ENCODE results near the gene PRKG1.
"Not testable (repeated sequence)": the region's sequence is repeated elsewhere in the genome, so short reads cannot be mapped to it uniquely, and the experiment has no call there.

PRKG1 gene

DNA sequence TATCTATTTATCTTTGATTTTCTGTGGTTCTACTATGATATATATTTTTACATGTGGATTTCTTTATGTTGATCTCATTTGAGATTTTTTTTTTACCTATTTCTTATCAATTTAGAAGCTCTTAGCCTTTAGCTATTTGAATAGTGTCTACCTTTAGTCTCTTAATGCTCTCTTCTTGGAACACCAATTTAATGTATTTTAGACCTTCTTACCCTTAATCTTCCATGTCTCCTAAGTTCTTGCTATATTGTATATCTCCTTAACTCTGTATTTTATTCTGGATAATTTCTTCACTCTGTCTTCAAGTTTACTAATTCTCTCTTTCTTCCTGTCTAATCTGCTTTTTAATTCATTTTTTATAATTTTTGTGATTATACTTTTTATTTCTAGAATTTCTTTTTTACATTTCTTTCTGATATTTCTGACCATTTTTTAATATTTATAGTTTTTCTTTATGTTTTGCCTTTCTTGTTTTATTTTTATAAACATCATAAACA lies 597.8 kb downstream of the PRKG1 start:
- in situ Hi-C loops (cut with MboI; ENCODE audit: low pct_unique_long_range_greater_than_20kb, low sequenced_read_pairs, unreplicated experiment), result no loop called here
- no peak for DNase-seq (ENCODE audit: low spot score)
- TF ChIP-seq, protein P1, sequence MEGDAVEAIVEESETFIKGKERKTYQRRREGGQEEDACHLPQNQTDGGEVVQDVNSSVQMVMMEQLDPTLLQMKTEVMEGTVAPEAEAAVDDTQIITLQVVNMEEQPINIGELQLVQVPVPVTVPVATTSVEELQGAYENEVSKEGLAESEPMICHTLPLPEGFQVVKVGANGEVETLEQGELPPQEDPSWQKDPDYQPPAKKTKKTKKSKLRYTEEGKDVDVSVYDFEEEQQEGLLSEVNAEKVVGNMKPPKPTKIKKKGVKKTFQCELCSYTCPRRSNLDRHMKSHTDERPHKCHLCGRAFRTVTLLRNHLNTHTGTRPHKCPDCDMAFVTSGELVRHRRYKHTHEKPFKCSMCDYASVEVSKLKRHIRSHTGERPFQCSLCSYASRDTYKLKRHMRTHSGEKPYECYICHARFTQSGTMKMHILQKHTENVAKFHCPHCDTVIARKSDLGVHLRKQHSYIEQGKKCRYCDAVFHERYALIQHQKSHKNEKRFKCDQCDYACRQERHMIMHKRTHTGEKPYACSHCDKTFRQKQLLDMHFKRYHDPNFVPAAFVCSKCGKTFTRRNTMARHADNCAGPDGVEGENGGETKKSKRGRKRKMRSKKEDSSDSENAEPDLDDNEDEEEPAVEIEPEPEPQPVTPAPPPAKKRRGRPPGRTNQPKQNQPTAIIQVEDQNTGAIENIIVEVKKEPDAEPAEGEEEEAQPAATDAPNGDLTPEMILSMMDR (IDR thresholded peaks at IDR 0.05; ENCODE audit: extremely low read depth, insufficient read depth, missing control alignments), result no peak

DNA sequence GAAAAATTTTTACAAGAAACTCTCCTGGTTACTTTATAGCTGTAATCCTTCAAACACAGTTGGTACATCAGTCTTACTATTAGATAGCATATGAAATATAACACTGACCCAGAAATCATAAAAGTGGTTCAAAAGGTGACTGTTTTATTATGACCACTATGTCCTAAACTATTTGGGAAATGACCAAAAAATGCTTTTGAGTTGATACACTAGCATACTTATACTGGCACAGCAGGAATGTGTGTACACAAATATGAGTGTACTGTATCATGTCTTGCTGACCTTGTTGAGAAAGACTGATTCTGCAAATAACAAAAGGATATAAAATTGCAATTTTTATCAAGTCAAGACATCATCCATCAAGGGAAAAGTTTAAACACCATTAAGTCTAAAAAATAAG lies 600.8 kb downstream of the PRKG1 start:
- no peak for DNase-seq (ENCODE audit: low spot score)
- TF ChIP-seq, protein P1 (IDR thresholded peaks at IDR 0.05; ENCODE audit: extremely low read depth, insufficient read depth, missing control alignments), result no peak
- in situ Hi-C loops (cut with MboI; ENCODE audit: low pct_unique_long_range_greater_than_20kb, low sequenced_read_pairs, unreplicated experiment), result no loop called here

DNA sequence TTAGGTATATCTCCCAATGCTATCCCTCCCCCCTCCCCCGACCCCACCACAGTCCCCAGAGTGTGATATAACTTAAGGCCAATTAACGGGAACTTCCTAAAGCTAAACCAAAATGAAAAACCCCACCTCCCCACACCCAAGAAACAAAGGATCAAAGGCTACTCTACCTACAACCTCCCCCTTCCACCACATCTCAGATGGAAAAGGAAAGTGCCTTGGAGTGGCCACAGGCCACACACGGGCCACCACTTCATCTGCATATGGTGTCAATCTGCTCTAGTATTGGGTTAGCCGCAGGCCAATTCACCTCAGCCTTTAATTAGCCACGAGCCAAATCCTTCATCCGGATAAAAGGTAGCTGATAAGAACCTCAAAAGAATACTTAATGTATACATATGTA lies 605.6 kb downstream of the PRKG1 start:
- in situ Hi-C loops (cut with MboI; ENCODE audit: low pct_unique_long_range_greater_than_20kb, low sequenced_read_pairs, unreplicated experiment), result no loop called here
- TF ChIP-seq, protein P1 (IDR thresholded peaks at IDR 0.05; ENCODE audit: extremely low read depth, insufficient read depth, missing control alignments), result no peak
- DNase-seq (ENCODE audit: low spot score), result no peak

DNA sequence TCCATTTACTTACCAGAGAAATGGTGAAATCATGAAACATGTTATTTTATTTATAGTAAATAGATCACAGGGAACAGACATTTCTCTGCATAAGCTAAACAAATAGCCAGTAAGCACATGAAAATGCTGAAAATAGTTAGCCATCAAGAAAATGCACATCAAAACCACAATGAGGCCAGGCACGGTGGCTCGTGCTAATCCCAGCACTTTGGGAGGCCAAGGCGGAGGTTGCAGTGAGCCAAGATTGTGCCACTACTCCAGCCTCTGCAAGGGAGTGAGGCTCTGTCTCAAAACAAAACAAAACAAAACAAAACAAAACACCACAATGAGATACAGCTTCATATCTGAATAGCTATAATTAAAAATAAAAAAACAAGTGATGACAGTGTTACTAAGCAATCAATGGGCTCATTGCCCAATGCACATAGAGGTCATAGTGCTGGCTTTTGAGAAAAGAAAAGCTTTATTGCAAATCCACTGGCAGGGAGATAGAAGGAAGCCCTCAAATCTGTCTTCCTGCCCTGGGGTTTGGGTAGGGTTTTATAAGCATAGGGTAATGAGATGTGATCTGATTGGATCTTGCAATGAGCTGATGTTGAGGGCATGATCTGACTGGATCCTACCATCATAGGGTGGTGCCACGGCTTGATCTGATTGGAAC lies 608.9 kb downstream of the PRKG1 start:
- no peak for DNase-seq (ENCODE audit: low spot score)
- TF ChIP-seq, protein P1 (IDR thresholded peaks at IDR 0.05; ENCODE audit: extremely low read depth, insufficient read depth, missing control alignments), result no peak
- in situ Hi-C loops (cut with MboI; ENCODE audit: low pct_unique_long_range_greater_than_20kb, low sequenced_read_pairs, unreplicated experiment), result no loop called here

DNA sequence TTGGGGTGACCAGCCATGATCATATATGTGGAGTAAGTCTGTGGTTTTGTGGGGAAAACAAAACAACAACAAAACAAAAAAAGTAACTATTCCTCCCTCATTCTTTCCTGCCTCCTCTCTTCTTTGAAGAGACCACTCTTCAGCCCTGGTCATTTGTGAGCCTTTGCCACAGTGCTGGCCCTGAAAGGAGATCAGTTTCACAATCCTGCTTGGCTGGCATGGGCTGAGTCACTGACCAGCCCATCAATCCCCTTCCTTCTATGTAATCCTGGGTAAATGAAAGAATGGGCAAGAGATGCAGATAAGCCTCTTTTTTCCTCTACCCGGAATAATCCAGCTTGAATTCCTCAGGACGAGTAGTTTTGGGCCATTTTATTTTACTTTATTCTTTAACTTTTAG lies 611.5 kb downstream of the PRKG1 start:
- no peak for DNase-seq (ENCODE audit: low spot score)
- in situ Hi-C loops (cut with MboI; ENCODE audit: low pct_unique_long_range_greater_than_20kb, low sequenced_read_pairs, unreplicated experiment), result no loop called here
- TF ChIP-seq, protein P1 (IDR thresholded peaks at IDR 0.05; ENCODE audit: extremely low read depth, insufficient read depth, missing control alignments), result no peak

DNA sequence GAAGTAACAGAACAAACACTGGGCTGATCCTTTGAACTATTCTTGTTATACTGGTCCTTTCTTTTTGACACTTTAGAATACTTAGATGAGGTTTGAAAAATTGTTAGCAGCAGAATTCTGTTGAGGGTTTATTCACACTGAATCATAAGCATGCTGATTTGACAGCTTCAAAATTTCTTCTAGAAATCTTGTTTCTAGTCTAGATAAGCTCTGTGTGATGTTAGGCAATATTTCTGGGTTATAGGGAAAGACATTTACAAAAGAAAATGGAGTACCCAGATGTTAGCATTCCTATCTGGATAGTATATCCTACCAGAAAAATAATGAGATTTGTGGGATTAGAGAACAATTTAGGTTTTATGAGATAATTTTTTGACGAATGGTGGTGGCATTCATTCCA lies 613.0 kb downstream of the PRKG1 start:
- no peak for DNase-seq (ENCODE audit: low spot score)
- TF ChIP-seq, protein P1 (IDR thresholded peaks at IDR 0.05; ENCODE audit: extremely low read depth, insufficient read depth, missing control alignments), result no peak
- in situ Hi-C loops (cut with MboI; ENCODE audit: low pct_unique_long_range_greater_than_20kb, low sequenced_read_pairs, unreplicated experiment), result no loop called here

DNA sequence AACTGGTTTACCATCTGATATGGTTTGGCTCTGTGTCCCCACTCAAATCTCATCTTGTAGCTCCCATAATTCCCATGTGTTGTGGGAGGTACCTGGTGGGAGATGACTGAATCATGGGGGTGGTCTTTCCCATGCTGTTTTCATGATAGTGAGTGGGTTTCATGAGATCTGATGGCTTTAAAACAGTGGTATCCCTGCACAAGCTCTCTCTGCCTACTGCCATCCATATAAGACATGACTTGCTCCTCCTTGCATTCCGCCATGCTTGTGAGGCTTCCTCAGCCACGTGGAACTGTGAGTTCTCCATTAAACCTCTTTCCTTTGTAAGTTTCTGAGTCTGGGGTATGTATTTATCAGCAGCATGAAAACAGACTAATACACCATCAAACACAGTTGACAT lies 614.5 kb downstream of the PRKG1 start:
- DNase-seq (ENCODE audit: low spot score); in situ Hi-C loops (cut with MboI; ENCODE audit: low pct_unique_long_range_greater_than_20kb, low sequenced_read_pairs, unreplicated experiment): not testable (repeated sequence)
